ENCODE data around the gene BPGM.

BPGM gene

GRCh38 chr7:134710854-134711624 is 64.4 kb downstream of the BPGM start:
- H3K27me3 ChIP-seq (ENCODE audit: control insufficient read depth in 2 of 2, insufficient read depth in 2 of 2, low read length in 2 of 2): no peaks in the 10 kb centered on the region

GRCh38 chr7:134712196-134712595 is 65.5 kb downstream of the BPGM start:
- H3K4me3 ChIP-seq (ENCODE audit: low read length in 2 of 2): no peak overlapping the region
- H3K27me3 ChIP-seq (ENCODE audit: control insufficient read depth in 2 of 2, insufficient read depth in 2 of 2, low read length in 2 of 2): no peaks in the 10 kb centered on the region
- no peaks in the 10 kb centered on the region for H3K4me1 ChIP-seq (ENCODE audit: control insufficient read depth in 2 of 2, insufficient read depth in 2 of 2, low read length in 2 of 2)
- H3K9ac ChIP-seq (ENCODE audit: low read depth in 1 of 2, low read length in 2 of 2): no peak overlapping the region
- H3K36me3 ChIP-seq (ENCODE audit: control insufficient read depth in 2 of 2, insufficient read depth in 2 of 2, low read length in 2 of 2): no peaks in the 10 kb centered on the region
- H3K27ac ChIP-seq (ENCODE audit: low read depth in 2 of 2, low read length in 2 of 2): no peak overlapping the region
- H3K9me3 ChIP-seq (ENCODE audit: control insufficient read depth in 2 of 2, low read length in 2 of 2): no peaks in the 10 kb centered on the region

More at GRCh38 chr7:134710854-134711624, 64.4 kb downstream of the BPGM start:
- no peaks in the 10 kb centered on the region for H3K9me3 ChIP-seq (ENCODE audit: control insufficient read depth in 2 of 2, low read length in 2 of 2)
- no peaks in the 10 kb centered on the region for H3K4me1 ChIP-seq (ENCODE audit: control insufficient read depth in 2 of 2, insufficient read depth in 2 of 2, low read length in 2 of 2)
- no peak overlapping the region for H3K9ac ChIP-seq (ENCODE audit: low read depth in 1 of 2, low read length in 2 of 2)
- no peaks in the 10 kb centered on the region for H3K36me3 ChIP-seq (ENCODE audit: control insufficient read depth in 2 of 2, insufficient read depth in 2 of 2, low read length in 2 of 2)
- no peak overlapping the region for H3K4me3 ChIP-seq (ENCODE audit: low read length in 2 of 2)
- H3K27ac ChIP-seq (ENCODE audit: low read depth in 2 of 2, low read length in 2 of 2): no peak overlapping the region

- H3K36me3 ChIP-seq (ENCODE audit: control insufficient read depth in 2 of 2, insufficient read depth in 2 of 2, low read length in 2 of 2): no peaks in the 10 kb centered on the region
- no peak overlapping the region for H3K27ac ChIP-seq (ENCODE audit: low read depth in 2 of 2, low read length in 2 of 2)
- H3K9me3 ChIP-seq (ENCODE audit: control insufficient read depth in 2 of 2, low read length in 2 of 2): no peaks in the 10 kb centered on the region
- H3K4me1 ChIP-seq (ENCODE audit: control insufficient read depth in 2 of 2, insufficient read depth in 2 of 2, low read length in 2 of 2): no peaks in the 10 kb centered on the region
- no peak overlapping the region for H3K4me3 ChIP-seq (ENCODE audit: low read length in 2 of 2)
- no peak overlapping the region for H3K9ac ChIP-seq (ENCODE audit: low read depth in 1 of 2, low read length in 2 of 2)
- no peaks in the 10 kb centered on the region for H3K27me3 ChIP-seq (ENCODE audit: control insufficient read depth in 2 of 2, insufficient read depth in 2 of 2, low read length in 2 of 2)
These were observed 68.0 kb downstream of the BPGM start for GRCh38 chr7:134714470-134715205.

GRCh38 chr7:134718211-134718875 is 71.7 kb downstream of the BPGM start:
- Histone ChIP-seq H3K27ac (ENCODE audit: low read depth in 2 of 2, low read length in 2 of 2) (no peak overlapping the region), H3K36me3 (ENCODE audit: control insufficient read depth in 2 of 2, insufficient read depth in 2 of 2, low read length in 2 of 2) (no peaks in the 10 kb centered on the region), H3K4me3 (ENCODE audit: low read length in 2 of 2) (no peak overlapping the region), H3K9me3 (ENCODE audit: control insufficient read depth in 2 of 2, low read length in 2 of 2) (no peaks in the 10 kb centered on the region), H3K4me1 (ENCODE audit: control insufficient read depth in 2 of 2, insufficient read depth in 2 of 2, low read length in 2 of 2) (no peaks in the 10 kb centered on the region), H3K27me3 (ENCODE audit: control insufficient read depth in 2 of 2, insufficient read depth in 2 of 2, low read length in 2 of 2) (no peaks in the 10 kb centered on the region), H3K9ac (ENCODE audit: low read depth in 1 of 2, low read length in 2 of 2) (no peak overlapping the region)

- peak overlapping the region; percentile 64 to 80 for H3K27ac ChIP-seq (ENCODE audit: low read depth in 2 of 2, low read length in 2 of 2)
- H3K9ac ChIP-seq (ENCODE audit: low read depth in 1 of 2, low read length in 2 of 2): no peak overlapping the region
- no peaks in the 10 kb centered on the region for H3K9me3 ChIP-seq (ENCODE audit: control insufficient read depth in 2 of 2, low read length in 2 of 2)
- H3K4me1 ChIP-seq (ENCODE audit: control insufficient read depth in 2 of 2, insufficient read depth in 2 of 2, low read length in 2 of 2): no peaks in the 10 kb centered on the region
- no peak overlapping the region for H3K4me3 ChIP-seq (ENCODE audit: low read length in 2 of 2)
- H3K27me3 ChIP-seq (ENCODE audit: control insufficient read depth in 2 of 2, insufficient read depth in 2 of 2, low read length in 2 of 2): no peaks in the 10 kb centered on the region
- H3K36me3 ChIP-seq (ENCODE audit: control insufficient read depth in 2 of 2, insufficient read depth in 2 of 2, low read length in 2 of 2): no peaks in the 10 kb centered on the region
These were observed 73.7 kb downstream of the BPGM start for GRCh38 chr7:134720091-134720935.

GRCh38 chr7:134721171-134721570 is 74.5 kb downstream of the BPGM start:
- Histone ChIP-seq H3K9ac (ENCODE audit: low read depth in 1 of 2, low read length in 2 of 2) (no peak overlapping the region), H3K4me1 (ENCODE audit: control insufficient read depth in 2 of 2, insufficient read depth in 2 of 2, low read length in 2 of 2) (no peaks in the 10 kb centered on the region), H3K36me3 (ENCODE audit: control insufficient read depth in 2 of 2, insufficient read depth in 2 of 2, low read length in 2 of 2) (no peaks in the 10 kb centered on the region), H3K4me3 (ENCODE audit: low read length in 2 of 2) (no peak overlapping the region), H3K9me3 (ENCODE audit: control insufficient read depth in 2 of 2, low read length in 2 of 2) (no peaks in the 10 kb centered on the region), H3K27ac (ENCODE audit: low read depth in 2 of 2, low read length in 2 of 2) (peak overlapping the region; percentile 64 to 80), H3K27me3 (ENCODE audit: control insufficient read depth in 2 of 2, insufficient read depth in 2 of 2, low read length in 2 of 2) (no peaks in the 10 kb centered on the region)

- H3K4me3 ChIP-seq (ENCODE audit: low read length in 2 of 2): no peak overlapping the region
- H3K9ac ChIP-seq (ENCODE audit: low read depth in 1 of 2, low read length in 2 of 2): no peak overlapping the region
- no peaks in the 10 kb centered on the region for H3K4me1 ChIP-seq (ENCODE audit: control insufficient read depth in 2 of 2, insufficient read depth in 2 of 2, low read length in 2 of 2)
- no peaks in the 10 kb centered on the region for H3K9me3 ChIP-seq (ENCODE audit: control insufficient read depth in 2 of 2, low read length in 2 of 2)
- H3K27me3 ChIP-seq (ENCODE audit: control insufficient read depth in 2 of 2, insufficient read depth in 2 of 2, low read length in 2 of 2): no peaks in the 10 kb centered on the region
- H3K36me3 ChIP-seq (ENCODE audit: control insufficient read depth in 2 of 2, insufficient read depth in 2 of 2, low read length in 2 of 2): no peaks in the 10 kb centered on the region
- peak overlapping the region; percentile 1 to 34 for H3K27ac ChIP-seq (ENCODE audit: low read depth in 2 of 2, low read length in 2 of 2)
These were observed 76.2 kb downstream of the BPGM start for GRCh38 chr7:134722786-134723322.

- Histone ChIP-seq H3K27me3 (ENCODE audit: control insufficient read depth in 2 of 2, insufficient read depth in 2 of 2, low read length in 2 of 2) (no peaks in the 10 kb centered on the region), H3K9me3 (ENCODE audit: control insufficient read depth in 2 of 2, low read length in 2 of 2) (no peaks in the 10 kb centered on the region), H3K36me3 (ENCODE audit: control insufficient read depth in 2 of 2, insufficient read depth in 2 of 2, low read length in 2 of 2) (no peaks in the 10 kb centered on the region), H3K4me3 (ENCODE audit: low read length in 2 of 2) (no peak overlapping the region), H3K9ac (ENCODE audit: low read depth in 1 of 2, low read length in 2 of 2) (no peak overlapping the region), H3K4me1 (ENCODE audit: control insufficient read depth in 2 of 2, insufficient read depth in 2 of 2, low read length in 2 of 2) (no peaks in the 10 kb centered on the region), H3K27ac (ENCODE audit: low read depth in 2 of 2, low read length in 2 of 2) (no peak overlapping the region)
These were observed 77.2 kb downstream of the BPGM start for GRCh38 chr7:134723892-134724291.

GRCh38 chr7:134724606-134725005 is 78.0 kb downstream of the BPGM start:
- H3K9me3 ChIP-seq (ENCODE audit: control insufficient read depth in 2 of 2, low read length in 2 of 2): no peaks in the 10 kb centered on the region
- no peaks in the 10 kb centered on the region for H3K27me3 ChIP-seq (ENCODE audit: control insufficient read depth in 2 of 2, insufficient read depth in 2 of 2, low read length in 2 of 2)
- H3K9ac ChIP-seq (ENCODE audit: low read depth in 1 of 2, low read length in 2 of 2): no peak overlapping the region
- H3K4me1 ChIP-seq (ENCODE audit: control insufficient read depth in 2 of 2, insufficient read depth in 2 of 2, low read length in 2 of 2): no peaks in the 10 kb centered on the region
- H3K36me3 ChIP-seq (ENCODE audit: control insufficient read depth in 2 of 2, insufficient read depth in 2 of 2, low read length in 2 of 2): no peaks in the 10 kb centered on the region
- H3K4me3 ChIP-seq (ENCODE audit: low read length in 2 of 2): no peak overlapping the region
- no peak overlapping the region for H3K27ac ChIP-seq (ENCODE audit: low read depth in 2 of 2, low read length in 2 of 2)
